ENCODE results near the gene ANKRD12. TPM values are rescaled to one million over a fixed set of nuclear protein-coding genes. Genes with fewer than 3 reads are reported as not detected.

Gene ANKRD12
- total RNA-seq, 1 experiment from 2014 or later, result 23.5 TPM

- peaks cover 3 to 13% of the 10 kb centered on the region in 2 experiments; a peak in 2 of 4 replicates for H3K4me1 ChIP-seq (ENCODE audit: control insufficient read depth in 1 of 2, insufficient read depth in 2 of 2, low read length in 2 of 2)
- no TSS peak for BruUV-seq (replicated peaks)
- no peak overlapping the region for H3K4me2 ChIP-seq (ENCODE audit: low read length)
- no peaks in the 10 kb centered on the region for H4K20me1 ChIP-seq (ENCODE audit: insufficient read depth)
- no peaks in the 10 kb centered on the region for H3K9me2 ChIP-seq (ENCODE audit: insufficient read depth)
- ChIA-PET POLR2A (no interaction called here), RAD21 (ENCODE audit: low non-redundant PET in 1 of 2, low total read pairs in 2 of 2, uncharacterized antibody in 2 of 2, unreplicated experiment in 2 of 2) (no interaction called here), CTCF (no interaction called here)
- H3K79me2 ChIP-seq (ENCODE audit: insufficient read depth, low read length), result no peaks in the 10 kb centered on the region
- H3K27ac ChIP-seq (ENCODE audit: low read depth, low read length), result no peak overlapping the region
- no peak for TF ChIP-seq CTCF (IDR thresholded peaks at IDR 0.05 in 2 of 3, conservative IDR thresholded peaks at IDR 0.05 in 1 of 3; ENCODE audit: borderline replicate concordance in 1 of 3, insufficient read depth in 1 of 3, low read depth in 2 of 3, low read length in 2 of 3)
- no peak for TF ChIP-seq SIN3A (IDR thresholded peaks at IDR 0.05; ENCODE audit: low read depth)
- TF ChIP-seq SRF (IDR thresholded peaks at IDR 0.05; ENCODE audit: low read depth), result no peak
- no peak for TF ChIP-seq ZBTB33 (IDR thresholded peaks at IDR 0.05; ENCODE audit: extremely low read depth, insufficient replicate concordance, low read length)
- TF ChIP-seq EZH2phosphoT487 (IDR thresholded peaks at IDR 0.05; ENCODE audit: borderline replicate concordance), result no peak
- no peak for TF ChIP-seq CBX3 (IDR thresholded peaks at IDR 0.05; ENCODE audit: low read depth)
- TF ChIP-seq RAD21 (IDR thresholded peaks at IDR 0.05; ENCODE audit: low read depth), result no peak
- TF ChIP-seq REST (IDR thresholded peaks at IDR 0.05; ENCODE audit: low read depth), result no peak
- no peak for TF ChIP-seq JUND (IDR thresholded peaks at IDR 0.05)
- no peak for TF ChIP-seq EZH2 (IDR thresholded peaks at IDR 0.05)
- TF ChIP-seq ELF1 (IDR thresholded peaks at IDR 0.05; ENCODE audit: borderline replicate concordance, low read depth), result no peak
- no peak for TF ChIP-seq POLR2A (IDR thresholded peaks at IDR 0.05; ENCODE audit: borderline replicate concordance, extremely low read depth, insufficient read depth, insufficient read length)
- intact Hi-C loops (cut with micrococcal nuclease), result no loop called here
- ATAC-seq (no peak), DNase-seq (ENCODE audit: low read depth, low spot score) (no peak)
- no peaks in the 10 kb centered on the region for H3K27me3 ChIP-seq (ENCODE audit: insufficient read depth, low read length)
- no peak overlapping the region for H3K9ac ChIP-seq (ENCODE audit: low read length)
- no peak overlapping the region for H3K4me3 ChIP-seq (replicated peaks in 1 of 2; ENCODE audit: low read depth in 1 of 2, low read length in 2 of 2)
- H3K36me3 ChIP-seq (ENCODE audit: control insufficient read depth in 1 of 2, insufficient read depth in 2 of 2, low read length in 2 of 2), result no peaks in the 10 kb centered on the region
- H3K9me3 ChIP-seq (ENCODE audit: control insufficient read depth in 1 of 2, insufficient read depth in 1 of 2, low read depth in 1 of 2, low read length in 2 of 2), result no peaks in the 10 kb centered on the region
- H2AFZ ChIP-seq (ENCODE audit: low read depth, low read length, poor library complexity, severe bottlenecking), result no peak overlapping the region
Observed at GRCh38 chr18:9096685-9097084, 39.9 kb upstream of the ANKRD12 start.
